Natural killer cell (primary cell): ENCODE results near the gene ANXA10. TPM values are rescaled to one million over a fixed set of nuclear protein-coding genes. Genes with fewer than 3 reads are reported as not detected.

Experiments
- ATAC-seq, 3 donors: fragments of 150-1000 bp in 2 of 3; fragments of 200-7000 bp in 1 of 3; cut with Tn5 transposase; 1 replicate in 1 of 3; 2 replicates in 2 of 3; pipeline ENCODE4 v1.10.0; 2021; ENCODE audit warnings: mild to moderate bottlenecking in 2 of 3, moderate library complexity in 2 of 3
- DNase-seq, 2 donors: peaks; one replicate each; pipeline versions ENCODE4 v3.0.0 to v3.0.0-alpha.2; 2013 to 2021; ENCODE audit warnings: mixed read lengths in 1 of 2
- H3K27ac ChIP-seq: one replicate; pipeline ENCODE4 v1.5.1; 2013; ENCODE audit warnings: mild to moderate bottlenecking, low read length
- H3K27me3 ChIP-seq: one replicate; pipeline ENCODE4 v1.6.1; 2013; ENCODE audit warnings: low read length; ENCODE audit not compliant: control insufficient read depth, insufficient read depth
- H3K36me3 ChIP-seq: one replicate; pipeline ENCODE4 v1.6.1; 2013; ENCODE audit warnings: low read length; ENCODE audit not compliant: control insufficient read depth, insufficient read depth
- H3K4me1 ChIP-seq: one replicate; pipeline ENCODE4 v1.6.1; 2013; ENCODE audit warnings: low read length; ENCODE audit not compliant: control insufficient read depth, insufficient read depth
- H3K4me3 ChIP-seq: one replicate; pipeline ENCODE4 v1.5.1; 2013; ENCODE audit warnings: low read length
- H3K9me3 ChIP-seq: one replicate; pipeline ENCODE4 v1.6.1; 2013; ENCODE audit warnings: low read length; ENCODE audit not compliant: control insufficient read depth, insufficient read depth
- H3K27ac Mint-ChIP-seq, 2 donors: one replicate each; pipeline ENCODE4 v1.8.0; 2022; ENCODE audit warnings: mild to moderate bottlenecking in 2 of 2, mixed read lengths in 2 of 2, moderate library complexity in 1 of 2
- H3K27me3 Mint-ChIP-seq, 2 donors: one replicate each; pipeline ENCODE4 v1.8.0; 2022; ENCODE audit warnings: low read depth in 2 of 2, mixed read lengths in 2 of 2
- H3K36me3 Mint-ChIP-seq: one replicate; pipeline ENCODE4 v1.8.0; 2022; ENCODE audit warnings: mixed read lengths
- H3K4me1 Mint-ChIP-seq, 2 donors: one replicate each; pipeline ENCODE4 v1.8.0; 2022; ENCODE audit warnings: mixed read lengths in 2 of 2
- H3K4me3 Mint-ChIP-seq: one replicate; pipeline ENCODE4 v1.8.0; 2022; ENCODE audit warnings: mild to moderate bottlenecking, moderate library complexity, mixed read lengths
- H3K9me3 Mint-ChIP-seq, 2 donors: one replicate each; pipeline ENCODE4 v1.8.0; 2022; ENCODE audit warnings: mixed read lengths in 2 of 2
- WGBS: methylation state at CpG from one replicate; pipeline ENCODE4 v1.1.7; 2013; ENCODE audit warnings: missing lambda C conversion rate; ENCODE audit not compliant: insufficient coverage; 5-methylcytosine and 5-hydroxymethylcytosine counted together
- intact Hi-C: fragments of 100-400 bp; cut with micrococcal nuclease; formaldehyde crosslinking; loops from one replicate; pipeline ENCODE4 v1.14.2; 2022
- total RNA-seq, 4 donors: library from RNA; stranded (reverse); fragments of 120-200 nt in 1 of 4; gene quantifications; one replicate each; pipeline versions ENCODE4 v1.2.3 to v1.2.4, GENCODE V29; 2013 to 2022
- TF ChIP-seq, protein P1 (sequence below): fragments of 200-600 bp; IDR thresholded peaks from one replicate; pipeline ENCODE4 v1.8.0; 2022; ENCODE audit warnings: antibody characterized with exemption

The ANXA10 gene
- total RNA-seq, 3 donors from 2014 or later (not counting 1 experiment from before 2014, with no cell fraction given), result not detected

GRCh38 chr4:168139336-168139735 is 47.0 kb downstream of the ANXA10 start:
- Histone ChIP-seq H3K27ac (no peak overlapping the region), H3K9me3 (no peaks in the 10 kb centered on the region), H3K4me3 (no peak overlapping the region), H3K36me3 (no peaks in the 10 kb centered on the region), H3K27me3 (no peaks in the 10 kb centered on the region), H3K4me1 (no peaks in the 10 kb centered on the region)
- TF ChIP-seq, protein P1, sequence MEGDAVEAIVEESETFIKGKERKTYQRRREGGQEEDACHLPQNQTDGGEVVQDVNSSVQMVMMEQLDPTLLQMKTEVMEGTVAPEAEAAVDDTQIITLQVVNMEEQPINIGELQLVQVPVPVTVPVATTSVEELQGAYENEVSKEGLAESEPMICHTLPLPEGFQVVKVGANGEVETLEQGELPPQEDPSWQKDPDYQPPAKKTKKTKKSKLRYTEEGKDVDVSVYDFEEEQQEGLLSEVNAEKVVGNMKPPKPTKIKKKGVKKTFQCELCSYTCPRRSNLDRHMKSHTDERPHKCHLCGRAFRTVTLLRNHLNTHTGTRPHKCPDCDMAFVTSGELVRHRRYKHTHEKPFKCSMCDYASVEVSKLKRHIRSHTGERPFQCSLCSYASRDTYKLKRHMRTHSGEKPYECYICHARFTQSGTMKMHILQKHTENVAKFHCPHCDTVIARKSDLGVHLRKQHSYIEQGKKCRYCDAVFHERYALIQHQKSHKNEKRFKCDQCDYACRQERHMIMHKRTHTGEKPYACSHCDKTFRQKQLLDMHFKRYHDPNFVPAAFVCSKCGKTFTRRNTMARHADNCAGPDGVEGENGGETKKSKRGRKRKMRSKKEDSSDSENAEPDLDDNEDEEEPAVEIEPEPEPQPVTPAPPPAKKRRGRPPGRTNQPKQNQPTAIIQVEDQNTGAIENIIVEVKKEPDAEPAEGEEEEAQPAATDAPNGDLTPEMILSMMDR, result no peak
- no peak overlapping the region for H3K27ac Mint-ChIP-seq
- H3K36me3 Mint-ChIP-seq, result no peaks in the 10 kb centered on the region
- H3K4me3 Mint-ChIP-seq, result no peak overlapping the region
- WGBS, result 93% methylated on average over 4 of the region's 5 CpGs
- no peaks in the 10 kb centered on the region for H3K4me1 Mint-ChIP-seq
- intact Hi-C loops, result no loop called here
- H3K9me3 Mint-ChIP-seq, result peaks cover 0 to 2% of the 10 kb centered on the region in 2 donors
- no peak for DNase-seq
- no peaks in the 10 kb centered on the region for H3K27me3 Mint-ChIP-seq
- no peak for ATAC-seq

DNA sequence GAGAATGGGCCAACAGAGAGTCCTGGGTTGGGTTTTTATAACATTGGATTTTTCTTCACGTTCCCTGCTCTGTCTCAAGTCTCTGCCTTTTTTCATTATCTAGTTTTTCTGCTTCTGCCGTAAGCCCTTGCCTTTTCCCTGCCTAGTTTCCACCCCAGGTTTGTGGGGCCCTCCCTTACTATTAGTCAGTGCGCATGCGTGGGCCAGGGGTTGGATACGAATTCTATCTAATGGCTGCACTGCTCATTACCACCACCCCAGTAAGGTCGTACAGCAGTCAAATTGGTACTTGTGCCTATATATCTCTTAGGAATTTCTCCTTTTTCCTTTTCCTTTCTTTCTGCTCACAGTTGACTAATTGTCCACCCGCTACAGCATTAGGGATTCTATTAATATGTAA is 49.4 kb downstream of the ANXA10 start:
- no peaks in the 10 kb centered on the region for H3K36me3 ChIP-seq
- H3K27ac ChIP-seq, result no peak overlapping the region
- WGBS, result 93% methylated on average over 6 of the region's 7 CpGs
- intact Hi-C loops, result no loop called here
- H3K4me3 ChIP-seq, result no peak overlapping the region
- ATAC-seq, result no peak
- TF ChIP-seq, protein P1, result no peak
- Mint-ChIP-seq H3K4me1 (no peaks in the 10 kb centered on the region), H3K4me3 (no peak overlapping the region), H3K27me3 (no peaks in the 10 kb centered on the region), H3K27ac (no peak overlapping the region), H3K9me3 (no peaks in the 10 kb centered on the region), H3K36me3 (no peaks in the 10 kb centered on the region)
- H3K9me3 ChIP-seq, result no peaks in the 10 kb centered on the region
- no peaks in the 10 kb centered on the region for H3K4me1 ChIP-seq
- DNase-seq, result no peak
- no peaks in the 10 kb centered on the region for H3K27me3 ChIP-seq

DNA sequence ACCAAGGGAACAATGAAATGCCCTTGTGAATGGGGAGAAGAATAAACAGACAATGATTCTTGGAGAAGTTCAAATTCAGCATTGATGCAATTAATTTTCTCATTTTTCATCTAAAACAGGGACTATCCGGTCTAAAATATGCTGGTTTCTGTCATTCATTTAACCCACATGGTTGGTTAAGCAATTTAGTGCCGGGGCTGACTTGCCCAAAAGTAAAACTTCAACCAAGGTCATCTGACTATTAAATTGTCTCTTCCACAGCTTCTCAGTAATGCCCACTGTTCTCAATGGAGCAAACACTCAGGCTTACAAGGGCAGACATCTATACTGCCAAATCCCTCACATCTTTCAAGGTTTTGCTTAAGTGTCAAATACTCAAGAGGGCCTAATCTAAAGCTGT is 51.3 kb downstream of the ANXA10 start:
- Mint-ChIP-seq H3K27ac (no peak overlapping the region), H3K4me3 (no peak overlapping the region), H3K9me3 (no peaks in the 10 kb centered on the region), H3K27me3 (no peaks in the 10 kb centered on the region), H3K36me3 (no peaks in the 10 kb centered on the region), H3K4me1 (no peaks in the 10 kb centered on the region)
- WGBS, result 90% methylated on average over 2 of the region's 2 CpGs
- Histone ChIP-seq H3K27ac (no peak overlapping the region), H3K27me3 (no peaks in the 10 kb centered on the region), H3K4me3 (no peak overlapping the region), H3K9me3 (no peaks in the 10 kb centered on the region), H3K36me3 (no peaks in the 10 kb centered on the region), H3K4me1 (no peaks in the 10 kb centered on the region)
- DNase-seq (no peak), ATAC-seq (no peak)
- TF ChIP-seq, protein P1, result no peak
- intact Hi-C loops, result no loop called here

DNA sequence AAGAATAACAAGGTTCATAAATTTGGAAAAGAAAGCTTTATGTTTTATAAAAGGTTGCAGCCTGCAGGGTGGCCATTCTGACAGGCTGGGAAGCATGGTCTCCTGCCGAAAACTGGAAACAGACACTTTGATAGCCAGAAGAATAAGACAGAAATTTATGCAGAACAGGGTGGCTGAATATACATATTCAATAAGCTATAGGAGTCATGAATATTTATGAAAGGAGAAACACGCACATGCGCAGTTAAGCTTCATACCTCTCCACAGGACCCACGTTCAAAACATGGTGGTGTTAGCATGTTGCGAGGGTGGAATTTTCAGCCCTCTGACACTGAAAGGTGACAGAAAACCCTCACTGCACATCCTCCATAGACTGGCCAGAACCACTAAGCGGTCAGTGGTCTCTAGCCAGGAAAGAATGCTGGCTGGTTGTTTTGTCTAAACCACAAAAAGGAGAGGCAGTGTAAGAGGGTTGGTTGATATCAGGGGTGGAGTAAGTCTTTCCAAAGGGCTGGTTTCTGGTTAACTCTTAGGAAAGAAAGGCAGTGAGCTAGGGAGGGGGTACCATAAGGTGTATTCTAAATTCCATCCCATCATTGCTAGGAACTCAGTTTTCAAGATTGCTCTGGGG is 58.2 kb downstream of the ANXA10 start:
- Mint-ChIP-seq H3K4me1 (peaks cover 6% of the 10 kb centered on the region in 2 donors), H3K9me3 (no peaks in the 10 kb centered on the region), H3K27me3 (no peaks in the 10 kb centered on the region), H3K4me3 (no peak overlapping the region), H3K27ac (no peak overlapping the region), H3K36me3 (no peaks in the 10 kb centered on the region)
- Histone ChIP-seq H3K27ac (no peak overlapping the region), H3K4me3 (no peak overlapping the region), H3K4me1 (no peaks in the 10 kb centered on the region), H3K36me3 (no peaks in the 10 kb centered on the region), H3K27me3 (no peaks in the 10 kb centered on the region), H3K9me3 (no peaks in the 10 kb centered on the region)
- intact Hi-C loops, result no loop called here
- ATAC-seq (no peak), DNase-seq (no peak)
- 76% methylated on average over 6 of the region's 6 CpGs for WGBS
- TF ChIP-seq, protein P1, result no peak
